Anterior cingulate cortex (tissue), 58 donors: ENCODE data around the gene TBXAS1.

Source experiments
- DNase-seq, 58 donors: peaks; one replicate each; lab custom pipeline; 2025; lab: John Stamatoyannopoulos, UW

The TBXAS1 gene

DNA sequence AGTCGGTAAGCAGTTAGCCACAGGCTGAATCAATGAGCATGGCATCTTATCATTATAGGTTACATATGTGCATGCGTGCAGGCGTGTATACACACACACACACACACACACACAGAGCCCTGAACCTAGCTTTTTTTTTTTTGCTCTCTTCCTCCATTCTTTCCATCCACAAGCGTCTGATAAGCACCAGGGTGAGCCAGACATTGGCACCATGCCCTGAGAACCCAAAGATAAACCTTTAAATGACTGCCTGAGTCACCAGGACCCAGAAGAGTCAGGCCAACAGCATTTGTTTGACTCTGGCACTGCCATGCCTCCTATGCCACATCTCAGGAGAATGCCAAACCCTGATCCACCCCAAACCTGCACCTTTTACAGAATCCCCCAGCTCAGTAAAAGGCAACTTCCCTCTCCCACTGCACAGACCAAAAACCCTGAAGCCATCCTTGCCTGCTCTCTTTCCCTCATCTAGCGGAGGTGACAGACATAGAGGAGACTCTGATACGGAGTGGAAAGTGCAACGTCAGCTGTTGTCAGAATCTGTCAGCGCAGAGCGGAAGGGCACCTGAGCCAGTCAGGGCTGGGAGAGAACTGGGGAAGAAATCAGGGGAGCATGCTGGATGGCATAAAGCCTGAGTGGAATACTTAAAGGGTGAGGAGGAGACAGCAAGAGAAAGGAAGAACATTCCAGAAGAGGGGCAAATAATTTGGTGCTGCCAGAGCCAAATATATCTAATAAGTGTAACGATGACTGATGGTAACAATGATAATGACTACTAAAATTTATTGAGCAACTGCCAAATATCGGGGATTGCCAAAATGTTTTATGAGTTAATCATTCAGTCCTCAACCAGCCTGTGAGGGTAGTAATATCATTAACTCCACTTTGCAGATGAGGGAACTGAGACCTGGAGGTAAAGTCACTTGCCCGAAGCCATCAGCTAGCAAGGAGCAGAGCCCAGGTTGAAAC lies 230.5 kb downstream of the TBXAS1 start:
- DNase-seq, result peak in 1 of 58 donors; percentile 28

DNA sequence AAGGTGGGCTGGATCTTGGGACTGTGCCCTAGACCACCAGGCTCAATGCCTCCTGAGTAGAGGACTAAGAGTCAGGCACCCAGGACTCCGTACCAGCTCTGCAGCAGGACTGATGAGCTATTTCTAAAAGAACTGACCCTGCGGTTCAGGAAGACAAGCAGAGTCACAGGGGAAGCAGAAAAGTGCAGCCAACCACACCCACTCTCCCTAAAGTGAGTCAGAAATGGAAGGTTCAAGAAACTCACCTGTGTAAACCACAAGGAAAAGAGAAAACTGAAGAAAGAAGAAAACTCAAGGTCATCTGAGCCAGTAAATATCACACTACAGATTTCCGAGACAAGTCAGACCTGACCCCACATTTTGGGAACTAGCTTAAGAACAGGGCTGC lies 231.2 kb downstream of the TBXAS1 start:
- DNase-seq, result no peak

DNA sequence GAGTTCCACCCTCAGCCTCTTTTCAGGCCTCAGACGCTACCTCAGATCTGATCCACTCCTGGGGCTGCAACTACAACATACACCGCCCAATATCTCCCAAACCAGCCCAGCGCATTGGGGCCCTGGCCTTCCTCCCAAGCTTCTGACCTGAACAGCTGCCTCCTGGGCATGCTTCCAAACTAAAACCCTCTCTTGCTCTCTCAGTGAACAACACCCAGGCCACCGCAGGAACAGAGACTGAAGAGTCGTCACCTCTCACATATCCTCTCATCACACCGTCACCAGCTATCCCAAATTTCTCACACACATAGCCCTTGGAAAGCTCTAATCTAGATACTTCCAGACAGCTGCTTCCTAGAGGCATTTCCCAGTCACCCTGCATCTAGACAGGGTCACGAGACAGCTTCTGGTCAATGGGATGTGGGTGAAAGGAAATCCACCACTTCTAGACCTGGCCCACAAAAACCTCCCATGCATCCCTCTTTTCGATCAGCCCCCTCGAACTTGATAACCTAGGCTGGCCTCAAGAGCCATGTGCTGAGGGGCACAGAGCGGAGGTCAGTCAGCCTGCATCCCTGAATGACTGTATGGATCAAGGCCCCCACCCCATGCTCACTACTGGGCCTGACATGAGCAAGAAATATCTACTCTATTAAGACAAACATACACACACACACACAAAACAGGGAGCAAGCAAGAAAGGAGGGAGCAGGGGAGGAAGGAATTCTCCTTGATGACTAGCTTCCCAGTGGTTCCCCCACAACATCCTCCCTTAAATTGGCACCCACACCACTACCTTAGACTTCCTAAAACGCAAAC lies 231.9 kb downstream of the TBXAS1 start:
- no peak for DNase-seq

DNA sequence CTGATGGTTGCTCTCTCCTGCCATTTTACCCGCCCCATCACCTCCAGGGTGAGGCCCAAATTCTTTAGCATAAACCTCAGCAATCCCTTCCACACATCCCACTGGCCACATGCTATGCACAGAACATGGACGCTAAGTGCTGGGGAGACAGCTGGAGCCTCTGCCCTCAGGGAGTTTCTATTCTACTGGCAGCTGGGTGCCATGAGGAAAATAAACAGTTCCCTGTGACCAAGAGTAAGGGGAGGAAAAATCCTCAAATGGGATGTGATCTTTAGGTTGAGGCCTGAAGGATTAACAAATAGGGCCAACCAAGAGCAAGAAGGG lies 232.5 kb downstream of the TBXAS1 start:
- no peak for DNase-seq

DNA sequence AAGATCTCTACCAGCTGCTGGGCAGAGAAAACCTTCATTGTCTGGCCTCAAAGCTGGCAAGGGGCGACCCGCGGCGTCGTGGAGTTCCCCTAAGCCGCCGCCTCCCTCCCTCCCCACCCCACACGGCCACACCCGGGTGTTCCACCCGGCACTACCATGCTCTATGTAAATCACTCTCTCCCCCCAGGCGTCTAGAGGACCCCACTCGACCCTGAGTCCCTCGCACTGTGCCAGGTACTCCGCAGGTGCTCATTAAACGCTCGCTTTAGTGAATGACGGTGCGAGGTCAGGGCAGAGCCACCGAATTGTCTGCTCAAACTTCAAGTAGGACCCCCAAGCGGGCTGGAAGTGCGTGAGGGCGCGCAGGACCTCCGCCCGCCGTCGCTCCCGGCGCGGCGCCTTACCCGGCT lies 233.1 kb downstream of the TBXAS1 start:
- no peak for DNase-seq

DNA sequence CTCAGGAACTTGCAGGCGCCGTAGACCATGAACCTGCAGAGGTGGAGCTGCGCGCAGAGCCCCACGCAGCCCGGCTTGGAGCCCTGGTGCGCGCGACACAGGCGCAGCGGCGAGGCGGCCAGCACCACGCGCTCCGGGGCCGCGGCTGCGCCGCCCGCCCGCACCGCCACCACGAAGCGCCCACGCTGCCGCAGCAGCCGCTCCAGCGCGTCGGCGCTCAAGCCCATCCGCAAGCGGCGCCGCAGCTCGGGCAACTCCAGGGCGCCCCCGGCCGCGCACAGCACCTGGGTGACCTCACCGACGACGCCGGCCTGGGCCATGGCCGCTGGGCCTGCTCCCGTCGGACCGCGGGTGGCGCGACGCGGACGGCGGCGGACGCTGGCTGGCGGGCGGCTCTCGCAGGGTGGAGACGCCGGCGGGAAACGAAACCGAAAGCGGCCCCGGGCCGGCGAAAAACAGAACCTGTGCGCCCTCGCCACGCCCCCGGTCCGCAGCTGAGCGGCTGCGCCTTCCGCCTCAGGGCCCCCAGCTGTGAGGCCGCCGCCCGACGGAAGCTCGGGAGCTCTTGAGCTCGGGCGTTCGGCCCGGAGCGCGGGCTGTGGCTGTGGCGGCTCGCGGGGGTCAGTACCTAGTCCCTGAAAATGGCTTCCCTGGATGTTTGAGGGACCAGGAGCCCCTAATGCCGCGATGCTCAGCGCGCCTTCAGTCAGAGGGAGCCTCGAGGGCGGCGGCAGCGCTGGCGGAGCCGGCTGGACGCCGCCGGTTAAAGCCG lies 233.7 kb downstream of the TBXAS1 start, which contains the start of gene PARP12:
Gene PARP12, minus strand, starts transcription at position 424 of the 772 bp plus-strand sequence. Its CDS starts 104 bp downstream, at position 320.
- peak in 41 of 58 donors; percentile 13 to 74 (median 30) for DNase-seq

DNA sequence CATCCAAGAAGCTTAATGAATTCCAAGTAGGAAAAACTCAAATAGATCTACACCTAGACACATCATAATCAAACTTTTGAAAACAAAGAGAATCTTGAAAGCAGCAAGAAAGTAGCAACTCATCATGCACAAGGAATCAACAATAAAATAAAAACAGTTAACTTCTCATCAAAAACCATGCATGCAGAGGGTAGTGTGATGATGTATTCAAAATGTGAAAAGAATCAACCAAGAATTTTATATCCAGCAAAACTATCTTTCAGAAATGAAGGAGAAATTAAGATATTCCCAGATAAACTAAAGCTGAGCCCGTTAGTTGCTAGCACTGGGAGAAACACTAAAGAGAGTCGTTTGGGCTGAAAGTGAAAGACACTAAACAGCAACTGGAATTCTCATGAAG lies 238.0 kb downstream of the TBXAS1 start:
- DNase-seq, result no peak

DNA sequence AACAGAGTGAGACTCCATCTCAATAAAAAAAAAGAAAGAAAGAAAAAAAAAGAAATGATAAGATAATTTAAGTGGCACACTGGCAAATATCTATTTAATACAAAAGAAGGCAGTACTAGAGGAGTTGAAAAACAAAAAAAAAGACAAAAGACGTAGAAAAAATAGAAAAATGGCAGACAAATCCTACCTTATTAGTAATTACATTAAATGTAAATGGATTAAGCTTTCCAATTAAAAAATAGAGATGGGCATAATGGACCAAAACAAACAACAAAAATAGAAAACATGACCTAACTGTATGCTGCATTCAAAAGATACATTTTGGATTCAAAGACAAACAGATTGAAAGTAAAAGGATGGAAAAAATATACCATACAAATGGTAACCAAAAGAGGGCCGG lies 239.0 kb downstream of the TBXAS1 start:
- no peak for DNase-seq

DNA sequence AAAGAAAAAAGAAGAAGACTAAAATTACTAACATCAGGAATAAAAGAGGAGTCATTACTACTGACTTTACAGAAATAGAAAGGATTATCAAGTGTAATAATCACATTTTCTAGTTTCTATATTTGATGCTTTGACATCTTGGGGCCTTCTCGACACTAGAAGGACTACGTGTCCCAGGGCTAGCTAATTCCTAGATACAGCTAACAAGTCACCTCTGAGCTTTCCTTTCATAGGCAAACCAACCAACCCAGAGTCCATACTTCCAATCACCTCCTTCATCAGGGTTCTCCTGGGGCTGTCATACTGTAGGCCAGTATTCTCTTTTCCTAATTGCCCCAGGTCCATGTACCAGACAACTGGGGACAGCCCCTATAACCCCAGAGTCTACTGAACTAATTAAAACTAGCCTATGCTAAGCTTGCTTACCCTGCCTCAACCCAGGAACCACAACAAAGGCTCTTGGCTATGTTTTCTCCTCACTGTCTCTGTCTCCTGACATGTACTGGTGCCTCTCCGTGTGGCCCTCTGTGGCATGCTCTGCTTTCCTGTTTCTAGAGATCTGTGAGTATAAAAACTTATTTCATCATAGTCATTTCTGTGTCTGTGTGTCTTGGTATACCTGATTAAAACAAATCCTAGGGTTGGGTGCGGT lies 240.4 kb downstream of the TBXAS1 start:
- no peak for DNase-seq
